DOHH2 (cell line): Measurements from ENCODE around the gene SOX5.

Source experiments
- H3F3A ChIP-seq: fragments of 200-600 bp; sonication (generic), shearing (Covaris generic); 2 replicates; pipeline ENCODE4 v1.6.0; 2016; ENCODE audit warnings: antibody characterized with exemption, mild to moderate bottlenecking; ENCODE audit not compliant: control insufficient read depth, insufficient read depth
- H3K27ac ChIP-seq: fragments of 200-600 bp; sonication (generic); 2 replicates; pipeline ENCODE4 v1.5.1; 2014; ENCODE audit warnings: low read depth, mild to moderate bottlenecking, low read length, moderate library complexity
- H3K27me3 ChIP-seq: fragments of 200-600 bp; sonication (generic); 2 replicates; pipeline ENCODE4 v1.6.1; 2014; ENCODE audit warnings: mild to moderate bottlenecking, low read length, mixed read lengths; ENCODE audit not compliant: control insufficient read depth
- H3K36me3 ChIP-seq: fragments of 200-600 bp; sonication (generic); 2 replicates; pipeline ENCODE4 v1.6.1; 2014; ENCODE audit warnings: mild to moderate bottlenecking, low read length, moderate library complexity, mixed read lengths; ENCODE audit not compliant: control insufficient read depth
- H3K4me1 ChIP-seq: fragments of 200-600 bp; sonication (generic); 2 replicates; pipeline ENCODE4 v1.6.1; 2014; ENCODE audit warnings: mild to moderate bottlenecking, low read length, mixed read lengths; ENCODE audit not compliant: control insufficient read depth
- H3K4me2 ChIP-seq: fragments of 200-600 bp; sonication (generic); 2 replicates; pipeline ENCODE4 v1.6.0; 2014; ENCODE audit warnings: mild to moderate bottlenecking, low read length, moderate library complexity
- H3K4me3 ChIP-seq: fragments of 200-600 bp; sonication (generic); 2 replicates; pipeline ENCODE4 v1.5.1; 2014; ENCODE audit warnings: mild to moderate bottlenecking, low read length, mixed read lengths
- H3K79me2 ChIP-seq: fragments of 200-600 bp; sonication (generic); 2 replicates; pipeline ENCODE4 v1.6.1; 2014; ENCODE audit warnings: mild to moderate bottlenecking, low read length, mixed read lengths; ENCODE audit not compliant: control insufficient read depth
- H3K9me2 ChIP-seq: fragments of 200-600 bp; sonication (generic); replicated peaks from 2 replicates; pipeline ENCODE4 v1.6.1; 2014; ENCODE audit warnings: mild to moderate bottlenecking, low read length, mixed read lengths; ENCODE audit not compliant: control insufficient read depth
- H3K9me3 ChIP-seq: fragments of 200-600 bp; sonication (generic); 2 replicates; pipeline ENCODE4 v1.6.1; 2014; ENCODE audit warnings: antibody characterized with exemption, low read length, mixed read lengths; ENCODE audit not compliant: control insufficient read depth, insufficient read depth
- H4K20me1 ChIP-seq: fragments of 200-600 bp; sonication (generic); 2 replicates; pipeline ENCODE4 v1.6.0; 2014; ENCODE audit warnings: low read depth, mild to moderate bottlenecking, antibody characterized with exemption, low read length, moderate library complexity; ENCODE audit not compliant: control insufficient read depth, insufficient read depth
- CTCF ChIP-seq: fragments of 200-600 bp; sonication (generic); IDR thresholded peaks from one replicate; pipeline ENCODE4 v1.5.1; 2014; ENCODE audit warnings: antibody characterized with exemption, mild to moderate bottlenecking, low read depth, low read length; ENCODE audit not compliant: poor library complexity, severe bottlenecking
- EZH2phosphoT487 ChIP-seq: fragments of 200-600 bp; sonication (generic); IDR thresholded peaks from 2 replicates; pipeline ENCODE4 v1.6.1; 2017; ENCODE audit warnings: borderline replicate concordance, mild to moderate bottlenecking, antibody characterized with exemption, low read length, moderate library complexity, mixed read lengths

SOX5 gene

GRCh38 chr12:23921099-23921856, 28.2 kb downstream of the SOX5 start:
- H3K9me3 ChIP-seq: no peaks in the 10 kb centered on the region
- no peaks in the 10 kb centered on the region for H3K4me1 ChIP-seq
- no peaks in the 10 kb centered on the region for H3K36me3 ChIP-seq
- H3K27me3 ChIP-seq: no peaks in the 10 kb centered on the region
- no peak overlapping the region for H3K4me2 ChIP-seq
- H3K4me3 ChIP-seq: no peak overlapping the region
- no peaks in the 10 kb centered on the region for H4K20me1 ChIP-seq
- no peaks in the 10 kb centered on the region for H3F3A ChIP-seq
- H3K79me2 ChIP-seq: no peaks in the 10 kb centered on the region
- no peak for TF ChIP-seq CTCF
- no peak for TF ChIP-seq EZH2phosphoT487
- no peaks in the 10 kb centered on the region for H3K9me2 ChIP-seq
- no peak overlapping the region for H3K27ac ChIP-seq

- no peaks in the 10 kb centered on the region for H4K20me1 ChIP-seq
- no peaks in the 10 kb centered on the region for H3F3A ChIP-seq
- no peaks in the 10 kb centered on the region for H3K36me3 ChIP-seq
- no peak overlapping the region for H3K4me3 ChIP-seq
- H3K4me2 ChIP-seq: no peak overlapping the region
- no peaks in the 10 kb centered on the region for H3K9me3 ChIP-seq
- H3K79me2 ChIP-seq: no peaks in the 10 kb centered on the region
- no peak for TF ChIP-seq EZH2phosphoT487
- TF ChIP-seq CTCF: no peak
- H3K9me2 ChIP-seq: no peaks in the 10 kb centered on the region
- no peaks in the 10 kb centered on the region for H3K4me1 ChIP-seq
- no peak overlapping the region for H3K27ac ChIP-seq
- no peaks in the 10 kb centered on the region for H3K27me3 ChIP-seq
Measured at GRCh38 chr12:23911574-23911973, 37.9 kb downstream of the SOX5 start.

- no peaks in the 10 kb centered on the region for H3K27me3 ChIP-seq
- H3K9me3 ChIP-seq: no peaks in the 10 kb centered on the region
- no peaks in the 10 kb centered on the region for H4K20me1 ChIP-seq
- no peaks in the 10 kb centered on the region for H3K4me1 ChIP-seq
- no peaks in the 10 kb centered on the region for H3K36me3 ChIP-seq
- H3K4me2 ChIP-seq: no peak overlapping the region
- TF ChIP-seq EZH2phosphoT487 (no peak), CTCF (no peak)
- H3K79me2 ChIP-seq: no peaks in the 10 kb centered on the region
- H3K4me3 ChIP-seq: no peak overlapping the region
- no peaks in the 10 kb centered on the region for H3K9me2 ChIP-seq
- H3K27ac ChIP-seq: no peak overlapping the region
- no peaks in the 10 kb centered on the region for H3F3A ChIP-seq
Measured at GRCh38 chr12:23909551-23909950, 39.9 kb downstream of the SOX5 start.
